Natural killer cell (primary cell): ENCODE measurements around the gene TOR1AIP2. TPM values are rescaled to one million over a fixed set of nuclear protein-coding genes. Genes with fewer than 3 reads are reported as not detected.
A peak's percentile ranks its signal among the peaks of the same experiment; 100 is the strongest.

ENCODE experiments used
- ATAC-seq, 3 donors: fragments of 150-1000 bp in 2 of 3; fragments of 200-7000 bp in 1 of 3; cut with Tn5 transposase; 1 replicate in 1 of 3; 2 replicates in 2 of 3; pipeline ENCODE4 v1.10.0; 2021; ENCODE audit warnings: mild to moderate bottlenecking in 2 of 3, moderate library complexity in 2 of 3
- DNase-seq, 2 donors: peaks; one replicate each; pipeline versions ENCODE4 v3.0.0 to v3.0.0-alpha.2; 2013 to 2021; ENCODE audit warnings: mixed read lengths in 1 of 2
- H3K27ac ChIP-seq: one replicate; pipeline ENCODE4 v1.5.1; 2013; ENCODE audit warnings: mild to moderate bottlenecking, low read length
- H3K27me3 ChIP-seq: one replicate; pipeline ENCODE4 v1.6.1; 2013; ENCODE audit warnings: low read length; ENCODE audit not compliant: control insufficient read depth, insufficient read depth
- H3K36me3 ChIP-seq: one replicate; pipeline ENCODE4 v1.6.1; 2013; ENCODE audit warnings: low read length; ENCODE audit not compliant: control insufficient read depth, insufficient read depth
- H3K4me1 ChIP-seq: one replicate; pipeline ENCODE4 v1.6.1; 2013; ENCODE audit warnings: low read length; ENCODE audit not compliant: control insufficient read depth, insufficient read depth
- H3K4me3 ChIP-seq: one replicate; pipeline ENCODE4 v1.5.1; 2013; ENCODE audit warnings: low read length
- H3K9me3 ChIP-seq: one replicate; pipeline ENCODE4 v1.6.1; 2013; ENCODE audit warnings: low read length; ENCODE audit not compliant: control insufficient read depth, insufficient read depth
- H3K27ac Mint-ChIP-seq, 2 donors: one replicate each; pipeline ENCODE4 v1.8.0; 2022; ENCODE audit warnings: mild to moderate bottlenecking in 2 of 2, mixed read lengths in 2 of 2, moderate library complexity in 1 of 2
- H3K27me3 Mint-ChIP-seq, 2 donors: one replicate each; pipeline ENCODE4 v1.8.0; 2022; ENCODE audit warnings: low read depth in 2 of 2, mixed read lengths in 2 of 2
- H3K36me3 Mint-ChIP-seq: one replicate; pipeline ENCODE4 v1.8.0; 2022; ENCODE audit warnings: mixed read lengths
- H3K4me1 Mint-ChIP-seq, 2 donors: one replicate each; pipeline ENCODE4 v1.8.0; 2022; ENCODE audit warnings: mixed read lengths in 2 of 2
- H3K4me3 Mint-ChIP-seq: one replicate; pipeline ENCODE4 v1.8.0; 2022; ENCODE audit warnings: mild to moderate bottlenecking, moderate library complexity, mixed read lengths
- H3K9me3 Mint-ChIP-seq, 2 donors: one replicate each; pipeline ENCODE4 v1.8.0; 2022; ENCODE audit warnings: mixed read lengths in 2 of 2
- WGBS: methylation state at CpG from one replicate; pipeline ENCODE4 v1.1.7; 2013; ENCODE audit warnings: missing lambda C conversion rate; ENCODE audit not compliant: insufficient coverage; 5-methylcytosine and 5-hydroxymethylcytosine counted together
- intact Hi-C: fragments of 100-400 bp; cut with micrococcal nuclease; formaldehyde crosslinking; loops from one replicate; pipeline ENCODE4 v1.14.2; 2022
- total RNA-seq, 4 donors: library from RNA; stranded (reverse); fragments of 120-200 nt in 1 of 4; gene quantifications; one replicate each; pipeline versions ENCODE4 v1.2.3 to v1.2.4, GENCODE V29; 2013 to 2022
- TF ChIP-seq, protein P1 (sequence below): fragments of 200-600 bp; IDR thresholded peaks from one replicate; pipeline ENCODE4 v1.8.0; 2022; ENCODE audit warnings: antibody characterized with exemption

TOR1AIP2 gene
- total RNA-seq, 3 donors from 2014 or later (not counting 1 experiment from before 2014, with no cell fraction given): 68.6 to 74.2 (median 71.7) TPM

DNA sequence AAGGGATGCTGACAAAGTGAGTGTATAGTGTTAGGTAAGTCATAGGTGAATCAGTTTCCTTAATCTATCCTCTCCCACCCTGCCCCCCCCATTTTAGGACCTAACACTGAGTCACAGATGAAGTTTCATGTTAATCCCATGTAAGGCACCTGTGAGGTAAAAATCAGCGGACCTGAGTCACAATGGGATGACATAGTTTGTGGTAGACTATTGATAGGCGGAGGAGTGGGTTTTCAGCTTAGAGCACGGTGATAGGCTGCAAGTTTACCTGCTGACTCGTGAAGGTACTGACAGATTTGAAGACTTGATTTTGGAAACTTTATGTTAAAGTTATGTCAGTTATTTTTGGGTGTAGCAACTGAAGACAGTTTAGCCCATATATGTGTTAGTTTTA, 6.1 kb upstream of the TOR1AIP2 start:
- WGBS: 9% methylated on average over 4 of the region's 4 CpGs
- H3K27ac ChIP-seq: peak overlapping the region; percentile 92
- peak overlapping the region; percentile 96 for H3K4me3 ChIP-seq
- no peaks in the 10 kb centered on the region for H3K36me3 Mint-ChIP-seq
- H3K9me3 ChIP-seq: no peaks in the 10 kb centered on the region
- H3K4me3 Mint-ChIP-seq: peak overlapping the region; percentile 97
- intact Hi-C loops: loop anchor here (5.0 kb wide), 3 partner anchors 269 to 856 kb away; partner anchors contain the start of genes FAM20B, QSOX1 and XPR1
- DNase-seq (peak; percentile 25 to 82), ATAC-seq (peak in 1 of 3 donors; percentile 17)
- no peaks in the 10 kb centered on the region for H3K27me3 ChIP-seq
- H3K27me3 Mint-ChIP-seq: no peaks in the 10 kb centered on the region
- peaks cover 43 to 48% of the 10 kb centered on the region in 2 donors for H3K4me1 Mint-ChIP-seq
- no peaks in the 10 kb centered on the region for H3K9me3 Mint-ChIP-seq
- H3K36me3 ChIP-seq: peaks cover 21% of the 10 kb centered on the region
- peaks cover 7% of the 10 kb centered on the region for H3K4me1 ChIP-seq
- TF ChIP-seq, protein P1, sequence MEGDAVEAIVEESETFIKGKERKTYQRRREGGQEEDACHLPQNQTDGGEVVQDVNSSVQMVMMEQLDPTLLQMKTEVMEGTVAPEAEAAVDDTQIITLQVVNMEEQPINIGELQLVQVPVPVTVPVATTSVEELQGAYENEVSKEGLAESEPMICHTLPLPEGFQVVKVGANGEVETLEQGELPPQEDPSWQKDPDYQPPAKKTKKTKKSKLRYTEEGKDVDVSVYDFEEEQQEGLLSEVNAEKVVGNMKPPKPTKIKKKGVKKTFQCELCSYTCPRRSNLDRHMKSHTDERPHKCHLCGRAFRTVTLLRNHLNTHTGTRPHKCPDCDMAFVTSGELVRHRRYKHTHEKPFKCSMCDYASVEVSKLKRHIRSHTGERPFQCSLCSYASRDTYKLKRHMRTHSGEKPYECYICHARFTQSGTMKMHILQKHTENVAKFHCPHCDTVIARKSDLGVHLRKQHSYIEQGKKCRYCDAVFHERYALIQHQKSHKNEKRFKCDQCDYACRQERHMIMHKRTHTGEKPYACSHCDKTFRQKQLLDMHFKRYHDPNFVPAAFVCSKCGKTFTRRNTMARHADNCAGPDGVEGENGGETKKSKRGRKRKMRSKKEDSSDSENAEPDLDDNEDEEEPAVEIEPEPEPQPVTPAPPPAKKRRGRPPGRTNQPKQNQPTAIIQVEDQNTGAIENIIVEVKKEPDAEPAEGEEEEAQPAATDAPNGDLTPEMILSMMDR: no peak
- H3K27ac Mint-ChIP-seq: peak overlapping the region; percentile 99 to 100

DNA sequence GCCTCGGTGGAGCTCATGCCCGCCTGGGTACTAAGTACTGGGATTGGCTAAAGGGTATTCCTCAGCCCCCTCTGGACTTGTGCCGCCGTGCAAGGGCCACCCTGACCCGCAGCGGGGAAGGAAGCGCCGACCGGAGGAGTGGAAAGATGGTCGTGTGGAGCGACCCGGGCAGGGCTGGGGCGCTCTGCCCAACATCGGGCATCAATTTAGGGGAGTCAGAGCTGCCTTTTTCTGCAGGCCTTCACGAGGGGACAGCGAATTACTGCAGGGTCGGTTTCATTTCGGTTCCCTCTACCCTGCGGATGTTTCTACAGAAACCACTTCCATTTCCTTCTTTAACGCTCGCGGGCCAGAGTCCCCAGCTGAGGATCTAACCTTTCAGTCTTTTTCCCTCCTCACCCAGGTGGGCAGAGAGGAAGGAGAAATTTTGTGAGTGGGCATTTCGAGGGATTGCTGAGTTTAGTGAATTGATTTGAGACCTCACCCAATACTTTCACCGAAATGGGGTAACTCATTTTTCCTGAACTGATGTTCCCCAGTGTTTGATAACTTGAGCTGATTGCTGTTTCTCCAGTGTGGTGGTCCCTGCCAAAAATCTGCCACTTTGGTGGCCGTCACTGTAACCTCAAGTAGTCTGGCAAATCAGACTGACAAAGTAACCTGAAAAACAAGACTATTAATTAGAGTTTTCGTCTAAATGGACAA, 5.6 kb upstream of the TOR1AIP2 start:
- Mint-ChIP-seq H3K9me3 (no peaks in the 10 kb centered on the region), H3K27ac (peak overlapping the region; percentile 99 to 100), H3K36me3 (no peaks in the 10 kb centered on the region), H3K4me1 (peaks cover 43 to 46% of the 10 kb centered on the region in 2 donors), H3K27me3 (no peaks in the 10 kb centered on the region), H3K4me3 (peak overlapping the region; percentile 97)
- Histone ChIP-seq H3K36me3 (peaks cover 19% of the 10 kb centered on the region), H3K4me1 (peaks cover 7% of the 10 kb centered on the region), H3K27ac (peak overlapping the region; percentile 92), H3K9me3 (no peaks in the 10 kb centered on the region), H3K4me3 (peak overlapping the region; percentile 96), H3K27me3 (no peaks in the 10 kb centered on the region)
- DNase-seq: peak in 1 of 2 donors; percentile 74
- TF ChIP-seq, protein P1: no peak
- under 1% methylated on average over 22 of the region's 26 CpGs for WGBS
- peak; percentile 7 to 48 (median 15) for ATAC-seq
- intact Hi-C loops: loop anchor here (5.0 kb wide), 3 partner anchors 269 to 856 kb away; partner anchors contain the start of genes FAM20B, QSOX1 and XPR1

DNA sequence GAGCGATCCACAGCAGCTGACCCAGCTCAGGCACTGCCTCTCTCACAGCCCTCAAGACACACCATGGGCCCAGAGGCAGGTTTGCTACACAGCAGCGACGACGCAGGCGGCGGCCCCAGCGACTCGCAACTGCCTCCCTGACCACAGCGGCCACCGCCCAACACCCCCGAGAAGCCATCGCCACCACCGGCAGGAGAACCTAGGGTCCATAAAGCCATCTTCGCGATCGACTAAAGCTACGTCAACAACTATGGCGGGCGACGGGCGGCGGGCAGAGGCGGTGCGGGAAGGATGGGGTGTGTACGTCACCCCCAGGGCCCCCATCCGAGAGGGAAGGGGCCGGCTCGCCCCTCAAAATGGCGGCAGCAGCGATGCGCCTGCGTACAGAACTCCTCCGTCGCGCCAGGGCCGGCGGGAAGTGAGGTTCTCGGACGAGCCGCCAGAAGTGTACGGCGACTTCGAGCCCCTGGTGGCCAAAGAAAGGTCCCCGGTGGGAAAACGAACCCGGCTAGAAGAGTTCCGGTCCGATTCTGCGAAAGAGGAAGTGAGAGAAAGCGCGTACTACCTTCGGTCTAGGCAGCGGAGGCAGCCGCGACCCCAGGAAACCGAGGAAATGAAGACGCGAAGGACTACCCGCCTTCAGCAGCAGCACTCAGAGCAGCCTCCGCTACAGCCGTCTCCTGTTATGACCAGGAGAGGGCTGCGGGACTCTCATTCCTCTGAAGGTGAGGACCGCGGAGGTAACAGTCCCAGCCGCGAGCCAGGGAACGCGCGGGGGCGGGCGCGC, 4.8 kb upstream of the TOR1AIP2 start, which contains the start of gene TOR1AIP1:
Gene TOR1AIP1, plus strand, starts transcription at position 33 of the 787 bp plus-strand sequence. Its CDS starts 218 bp downstream, at position 251.
- Histone ChIP-seq H3K9me3 (no peaks in the 10 kb centered on the region), H3K4me1 (peaks cover 11% of the 10 kb centered on the region), H3K27me3 (no peaks in the 10 kb centered on the region), H3K27ac (peak within 1 kb of the TSS; percentile 92), H3K4me3 (peak within 1 kb of the TSS; percentile 96), H3K36me3 (peaks cover 19% of the 10 kb centered on the region)
- Mint-ChIP-seq H3K27ac (peak within 1 kb of the TSS; percentile 99 to 100), H3K9me3 (no peaks in the 10 kb centered on the region), H3K4me1 (peaks cover 42 to 45% of the 10 kb centered on the region in 2 donors), H3K27me3 (no peaks in the 10 kb centered on the region), H3K4me3 (peak within 1 kb of the TSS; percentile 97), H3K36me3 (no peaks in the 10 kb centered on the region)
- under 1% methylated on average over 72 of the region's 72 CpGs for WGBS
- TF ChIP-seq, protein P1: peak; percentile 46
- peak; percentile 96 to 98 for DNase-seq
- ATAC-seq: peak; percentile 77 to 91 (median 80)
- intact Hi-C loops: loop anchor here (1.0 to 5.0 kb wide), 4 partner anchors 72 to 855 kb away; partner anchors contain the start of genes CEP350, FAM20B, QSOX1 and XPR1
